Thymus (tissue), 11 donors: ENCODE measurements around the gene RNASE7. TPM values are rescaled to one million over a fixed set of nuclear protein-coding genes. Genes with fewer than 3 reads are reported as not detected.

Source experiments
- DNase-seq, 9 donors: peaks; one replicate each; pipeline ENCODE4 v3.0.0-alpha.2; 2013; ENCODE audit warnings: low spot score in 9 of 9, low read depth in 6 of 9, missing footprints in 1 of 9
- H3K27ac ChIP-seq, 2 donors: one replicate each; pipeline ENCODE4 v1.5.1; 2013; ENCODE audit warnings: control low read depth in 1 of 2, low read depth in 1 of 2, low read length in 1 of 2, mild to moderate bottlenecking in 1 of 2, moderate library complexity in 1 of 2
- H3K27me3 ChIP-seq, 2 donors: one replicate each; pipeline ENCODE4 v1.5.1; 2013; ENCODE audit warnings: low read length in 1 of 2; ENCODE audit not compliant: control insufficient read depth in 2 of 2, insufficient read depth in 1 of 2
- H3K36me3 ChIP-seq, 2 donors: one replicate each; pipeline ENCODE4 v1.5.1; 2013; ENCODE audit warnings: low read length in 1 of 2, mild to moderate bottlenecking in 1 of 2, moderate library complexity in 1 of 2; ENCODE audit not compliant: control insufficient read depth in 2 of 2, insufficient read depth in 2 of 2
- H3K4me1 ChIP-seq, 2 donors: one replicate each; pipeline ENCODE4 v1.5.1; 2013; ENCODE audit warnings: low read length in 2 of 2; ENCODE audit not compliant: control insufficient read depth in 2 of 2, insufficient read depth in 2 of 2
- H3K4me3 ChIP-seq, 2 donors: one replicate each; pipeline ENCODE4 v1.5.1; 2013; ENCODE audit warnings: low read length in 2 of 2, control low read depth in 1 of 2, mild to moderate bottlenecking in 1 of 2
- H3K9me3 ChIP-seq, 2 donors: one replicate each; pipeline ENCODE4 v1.5.1; 2013; ENCODE audit warnings: low read length in 1 of 2, mild to moderate bottlenecking in 1 of 2; ENCODE audit not compliant: control insufficient read depth in 2 of 2, insufficient read depth in 1 of 2
- WGBS: extraction: QIAGEN DNeasy Blood & Tissue Kit; methylation state at CpG from one replicate; pipeline ENCODE4 v1.1.7; 2013; 5-methylcytosine and 5-hydroxymethylcytosine counted together
- polyA plus RNA-seq: library from polyadenylated mRNA; stranded (reverse); fragments of 200-250 nt; gene quantifications from one replicate; pipeline ENCODE4 v1.2.3, GENCODE V29; 2013
- total RNA-seq: library from RNA; stranded (reverse); fragments of 120-200 nt; gene quantifications from one replicate; pipeline ENCODE4 v1.2.4, GENCODE V29; 2013
- donor health status: healthy.

The RNASE7 gene
- total and polyA plus RNA-seq, 2 donors = 0.47 to 1.6 TPM

- Histone ChIP-seq H3K27ac (no peak overlapping the region), H3K4me1 (peaks cover 18 to 51% of the 10 kb centered on the region in 2 donors), H3K36me3 (peaks cover 30 to 46% of the 10 kb centered on the region in 2 donors), H3K9me3 (peaks cover 0 to 5% of the 10 kb centered on the region in 2 donors), H3K4me3 (no peak overlapping the region), H3K27me3 (no peaks in the 10 kb centered on the region)
- DNase-seq = peak in 8 of 9 donors; percentile 74 to 95 (median 86)
- WGBS = 54% methylated on average over 59 of the region's 59 CpGs
Measured at GRCh38 chr14:21092273-21093011, 50.3 kb downstream of the RNASE7 start.

- no peak for DNase-seq
- Histone ChIP-seq H3K4me3 (no peak overlapping the region), H3K4me1 (peaks cover 18 to 48% of the 10 kb centered on the region in 2 donors), H3K9me3 (peaks cover 0 to 5% of the 10 kb centered on the region in 2 donors), H3K27me3 (no peaks in the 10 kb centered on the region), H3K36me3 (peaks cover 30 to 46% of the 10 kb centered on the region in 2 donors), H3K27ac (no peak overlapping the region)
- WGBS = 95% methylated on average over 36 of the region's 36 CpGs
Measured at GRCh38 chr14:21093018-21093417, 50.9 kb downstream of the RNASE7 start.

Other genes with a start within 250 kb of the RNASE7 start
- gene RNASE1, start 239.5 kb upstream of the RNASE7 start, total RNA-seq = 200 TPM
- 491 TPM for gene RNASE1, start 239.5 kb upstream of the RNASE7 start, polyA plus RNA-seq
- 26.7 TPM for gene RNASE3, start 151.0 kb upstream of the RNASE7 start, total RNA-seq
- gene RNASE3, start 151.0 kb upstream of the RNASE7 start, polyA plus RNA-seq = 1.2 TPM
- 49.1 TPM for gene RNASE2, start 86.9 kb upstream of the RNASE7 start, total RNA-seq
- gene RNASE2, start 86.9 kb upstream of the RNASE7 start, polyA plus RNA-seq = 16.6 TPM
- gene METTL17, start 52.4 kb upstream of the RNASE7 start, total RNA-seq = 64.2 TPM
- gene METTL17, start 52.4 kb upstream of the RNASE7 start, polyA plus RNA-seq = 99.5 TPM
- gene SLC39A2, start 43.1 kb upstream of the RNASE7 start, total RNA-seq = 1.5 TPM
- gene SLC39A2, start 43.1 kb upstream of the RNASE7 start, polyA plus RNA-seq = 7.0 TPM
- 19.8 TPM for gene NDRG2, start 17.3 kb upstream of the RNASE7 start, total RNA-seq
- 77.8 TPM for gene NDRG2, start 17.3 kb upstream of the RNASE7 start, polyA plus RNA-seq
- gene TPPP2, start 12.1 kb upstream of the RNASE7 start, total RNA-seq = not detected
- gene TPPP2, start 12.1 kb upstream of the RNASE7 start, polyA plus RNA-seq = 0.30 TPM
- not detected for gene RNASE13, start 7.6 kb upstream of the RNASE7 start, total RNA-seq
- not detected for gene RNASE13, start 7.6 kb upstream of the RNASE7 start, polyA plus RNA-seq
- gene RNASE8, start 15.5 kb downstream of the RNASE7 start, total RNA-seq = not detected
- not detected for gene RNASE8, start 15.5 kb downstream of the RNASE7 start, polyA plus RNA-seq
- gene ARHGEF40, start 27.9 kb downstream of the RNASE7 start, total RNA-seq = 6.9 TPM
- gene ARHGEF40, start 27.9 kb downstream of the RNASE7 start, polyA plus RNA-seq = 6.5 TPM
- gene ZNF219, start 56.3 kb downstream of the RNASE7 start, total RNA-seq = 11.2 TPM
- gene ZNF219, start 56.3 kb downstream of the RNASE7 start, polyA plus RNA-seq = 21.9 TPM
- gene TMEM253, start 58.7 kb downstream of the RNASE7 start, total RNA-seq = 0.14 TPM
- 0.98 TPM for gene TMEM253, start 58.7 kb downstream of the RNASE7 start, polyA plus RNA-seq
- gene OR5AU1, start 113.7 kb downstream of the RNASE7 start, total RNA-seq = not detected
- 0.05 TPM for gene OR5AU1, start 113.7 kb downstream of the RNASE7 start, polyA plus RNA-seq
- gene HNRNPC, start 227.1 kb downstream of the RNASE7 start, total RNA-seq = 968 TPM
- gene HNRNPC, start 227.1 kb downstream of the RNASE7 start, polyA plus RNA-seq = 909 TPM
- gene RPGRIP1, start 237.7 kb downstream of the RNASE7 start, total RNA-seq = 0.19 TPM
- 0.30 TPM for gene RPGRIP1, start 237.7 kb downstream of the RNASE7 start, polyA plus RNA-seq